WI38 (cell line): ENCODE data around the gene GPRC5C.
"Not testable (repeated sequence)": the region's sequence is repeated elsewhere in the genome, so short reads cannot be mapped to it uniquely, and the experiment has no call there.

ENCODE experiments used
- H3K4me3 ChIP-seq: 2 replicates; pipeline ENCODE4 v1.5.1; 2011; ENCODE audit warnings: low read depth, mild to moderate bottlenecking, control low read depth, low read length
- TF ChIP-seq, protein P1 (sequence below): IDR thresholded peaks from 2 replicates; pipeline ENCODE4 v1.5.1; 2012; ENCODE audit warnings: low read depth, mild to moderate bottlenecking, control low read depth, low read length

The GPRC5C gene

DNA sequence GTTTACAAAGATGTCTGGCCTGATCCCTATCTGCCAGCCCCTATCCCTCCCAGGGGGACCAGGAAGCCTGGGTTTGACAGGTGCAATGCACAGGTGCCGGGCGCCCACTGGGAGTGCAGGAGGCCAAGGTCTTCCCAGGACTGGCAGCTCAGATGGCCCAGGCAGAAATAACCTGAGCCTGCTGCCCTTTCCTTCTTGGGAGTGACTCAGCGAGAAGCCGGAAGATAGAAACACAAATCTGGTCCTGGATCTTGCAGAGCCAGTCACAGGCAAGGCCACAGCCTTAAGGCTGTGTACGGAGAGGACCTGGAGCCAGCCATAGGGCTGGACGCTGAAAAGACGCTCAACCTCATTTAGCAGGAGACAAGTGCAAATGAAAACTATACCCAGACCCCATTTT is 36.9 kb upstream of the GPRC5C start:
- TF ChIP-seq, protein P1, sequence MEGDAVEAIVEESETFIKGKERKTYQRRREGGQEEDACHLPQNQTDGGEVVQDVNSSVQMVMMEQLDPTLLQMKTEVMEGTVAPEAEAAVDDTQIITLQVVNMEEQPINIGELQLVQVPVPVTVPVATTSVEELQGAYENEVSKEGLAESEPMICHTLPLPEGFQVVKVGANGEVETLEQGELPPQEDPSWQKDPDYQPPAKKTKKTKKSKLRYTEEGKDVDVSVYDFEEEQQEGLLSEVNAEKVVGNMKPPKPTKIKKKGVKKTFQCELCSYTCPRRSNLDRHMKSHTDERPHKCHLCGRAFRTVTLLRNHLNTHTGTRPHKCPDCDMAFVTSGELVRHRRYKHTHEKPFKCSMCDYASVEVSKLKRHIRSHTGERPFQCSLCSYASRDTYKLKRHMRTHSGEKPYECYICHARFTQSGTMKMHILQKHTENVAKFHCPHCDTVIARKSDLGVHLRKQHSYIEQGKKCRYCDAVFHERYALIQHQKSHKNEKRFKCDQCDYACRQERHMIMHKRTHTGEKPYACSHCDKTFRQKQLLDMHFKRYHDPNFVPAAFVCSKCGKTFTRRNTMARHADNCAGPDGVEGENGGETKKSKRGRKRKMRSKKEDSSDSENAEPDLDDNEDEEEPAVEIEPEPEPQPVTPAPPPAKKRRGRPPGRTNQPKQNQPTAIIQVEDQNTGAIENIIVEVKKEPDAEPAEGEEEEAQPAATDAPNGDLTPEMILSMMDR, result no peak
- no peak overlapping the region for H3K4me3 ChIP-seq

DNA sequence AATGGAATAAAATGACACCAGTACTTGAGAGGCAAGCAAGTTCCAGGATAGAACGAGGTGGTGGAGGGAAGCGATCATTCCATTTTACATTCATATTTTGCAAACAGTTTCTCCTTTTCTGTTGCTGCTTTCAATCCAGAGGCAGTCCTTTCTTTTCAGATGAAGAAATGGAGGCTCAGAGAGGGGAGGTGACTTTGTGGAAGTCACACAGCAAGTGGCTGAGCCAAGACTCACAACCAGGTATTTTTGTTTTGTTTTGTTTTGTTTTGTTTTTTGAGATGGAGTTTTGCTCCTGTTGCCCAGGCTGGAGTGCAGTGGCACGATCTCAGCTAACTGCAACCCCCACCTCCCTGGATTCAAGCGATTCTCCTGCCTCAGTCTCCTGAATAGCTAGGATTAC is 35.3 kb upstream of the GPRC5C start:
- TF ChIP-seq, protein P1, result no peak
- no peak overlapping the region for H3K4me3 ChIP-seq

DNA sequence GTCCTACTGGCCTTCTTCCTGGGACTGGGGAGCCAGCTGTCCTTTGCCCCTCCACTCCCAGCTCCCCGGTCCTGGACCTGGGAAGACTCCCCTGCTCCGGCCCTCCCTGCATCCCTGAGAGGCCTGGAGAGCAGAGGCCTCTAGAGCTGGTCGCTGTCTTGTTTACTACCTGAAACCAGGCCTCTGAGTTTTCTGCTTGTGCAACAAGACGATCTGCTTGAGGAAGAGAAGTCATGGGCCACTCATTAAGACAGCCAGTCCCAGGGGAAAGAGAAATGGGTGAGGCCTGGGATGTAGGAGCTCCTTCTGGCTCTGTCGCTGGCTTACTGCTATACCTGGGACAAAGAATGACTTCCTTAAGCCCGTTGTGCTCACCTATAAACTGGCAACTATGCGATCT is 29.8 kb upstream of the GPRC5C start:
- TF ChIP-seq, protein P1, result no peak
- H3K4me3 ChIP-seq, result no peak overlapping the region

DNA sequence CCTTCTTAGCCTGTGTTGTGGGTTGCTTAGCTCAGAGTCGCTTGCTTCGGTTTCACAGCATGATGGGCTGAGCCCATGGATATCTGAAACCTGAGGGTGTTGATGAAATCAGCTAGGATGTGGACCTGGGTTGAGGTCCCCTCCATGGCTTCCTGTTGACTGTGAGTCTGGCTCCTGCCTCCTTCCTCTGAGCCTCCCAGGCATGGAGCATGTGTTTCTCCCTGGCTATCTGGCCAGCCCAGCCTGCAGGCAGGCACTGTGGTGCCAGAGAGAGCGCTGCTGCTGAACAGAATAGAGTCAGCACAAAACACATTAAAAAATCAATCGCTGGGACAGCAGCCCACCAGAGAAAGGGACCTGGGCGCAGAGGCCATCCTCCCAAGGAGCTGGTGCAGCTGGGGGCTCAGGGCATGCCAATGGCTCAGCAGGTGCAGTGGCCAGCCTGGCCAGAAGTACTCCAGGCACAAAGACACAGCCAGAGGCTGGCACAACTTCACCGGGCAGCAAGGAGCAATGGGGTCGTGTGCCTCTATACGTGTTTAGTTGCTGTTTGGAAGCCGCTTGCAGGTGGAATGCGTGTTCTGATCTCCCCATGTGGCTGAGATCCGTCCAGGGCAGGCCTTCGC is 28.3 kb upstream of the GPRC5C start:
- H3K4me3 ChIP-seq, result no peak overlapping the region
- TF ChIP-seq, protein P1, result no peak

DNA sequence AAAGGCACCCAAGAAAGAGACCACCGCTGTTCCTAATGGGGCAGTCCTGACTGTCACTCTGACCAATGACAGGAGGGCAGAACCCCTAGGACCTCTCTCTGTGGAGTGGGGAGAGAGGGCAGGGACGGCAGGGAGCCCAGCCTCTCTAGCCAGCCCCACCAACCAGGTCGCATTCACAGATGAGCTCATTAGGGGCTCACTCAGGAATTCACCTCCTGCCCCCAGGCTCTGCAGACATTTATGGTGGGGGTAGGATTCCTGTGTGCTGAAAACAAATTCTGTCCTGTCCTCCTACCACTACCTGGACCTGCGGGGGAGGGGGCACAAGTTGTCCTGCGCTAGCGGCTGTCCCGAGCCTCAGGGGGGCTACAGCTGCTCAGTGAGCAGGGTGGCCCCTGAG is 27.7 kb upstream of the GPRC5C start:
- H3K4me3 ChIP-seq, result no peak overlapping the region
- TF ChIP-seq, protein P1, result no peak

DNA sequence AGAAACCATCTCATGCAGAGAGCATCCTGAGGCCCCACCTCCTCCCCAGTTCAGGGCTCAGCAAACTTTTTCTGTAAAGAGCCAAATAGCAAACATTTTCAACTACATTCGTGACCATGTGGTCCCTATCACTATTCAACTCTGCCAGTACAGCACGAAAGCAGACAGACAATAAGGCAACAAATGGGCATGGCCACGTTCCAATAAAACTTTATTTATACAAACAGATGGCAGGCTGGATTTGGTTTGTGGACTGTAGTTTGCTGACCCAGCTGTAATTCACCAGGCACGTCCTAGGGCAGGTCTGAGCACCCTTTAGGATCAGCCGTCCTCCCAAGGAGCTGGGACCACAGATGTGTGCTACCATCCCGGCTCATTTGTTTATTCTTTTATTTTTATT is 27.1 kb upstream of the GPRC5C start:
- no peak overlapping the region for H3K4me3 ChIP-seq
- TF ChIP-seq, protein P1, result no peak

DNA sequence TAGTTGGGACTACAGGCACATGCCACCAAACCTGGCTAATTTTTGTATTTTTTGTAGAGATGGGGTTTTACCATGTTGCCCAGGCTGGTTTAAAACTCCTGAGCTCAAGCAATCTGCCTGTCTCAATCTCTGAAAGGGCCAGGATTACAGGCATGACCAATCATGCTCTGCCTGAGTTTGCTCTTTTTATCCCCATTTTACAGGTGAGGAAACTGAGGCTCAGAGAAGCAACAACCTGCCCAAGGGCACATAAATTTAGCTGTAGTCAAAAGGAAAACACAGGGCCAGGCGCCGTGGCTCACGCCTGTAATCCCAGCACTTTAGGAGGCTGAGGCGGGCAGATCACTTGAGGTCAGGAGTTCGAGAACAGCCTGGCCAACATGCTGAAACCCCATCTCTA is 26.6 kb upstream of the GPRC5C start:
- not testable (repeated sequence) for H3K4me3 ChIP-seq

DNA sequence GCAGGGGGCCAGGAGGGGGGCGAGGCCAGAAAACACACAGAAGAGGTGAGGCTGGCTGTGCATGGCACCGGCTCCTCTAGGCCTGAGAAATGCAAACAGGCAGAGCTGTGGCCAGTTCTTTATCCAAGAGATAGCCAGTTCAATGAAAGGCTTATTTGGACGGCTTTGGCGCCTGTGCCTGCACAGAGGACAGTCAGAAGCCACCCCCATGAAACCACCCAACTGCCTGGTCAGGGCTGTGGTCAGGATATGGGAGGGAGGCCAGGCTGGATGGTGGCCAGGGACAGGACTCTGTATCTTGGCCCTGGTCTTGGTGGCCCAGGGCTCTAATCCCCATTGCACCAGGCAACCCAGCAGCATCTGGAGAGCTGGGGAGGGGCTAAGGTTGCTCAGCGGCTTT is 24.5 kb upstream of the GPRC5C start:
- TF ChIP-seq, protein P1, result no peak

More for the DNA sequence above, 24.5 kb upstream of the GPRC5C start:
- no peak overlapping the region for H3K4me3 ChIP-seq
